Stimulated activated CD4-positive, alpha-beta T cell treated with anti-CD3 and anti-CD28 coated beads, Interleukin-15, amount 100 ng/mL, for 48 hours (primary cell): ENCODE measurements around the gene ARFGAP1.
"Not testable (repeated sequence)": the region's sequence is repeated elsewhere in the genome, so short reads cannot be mapped to it uniquely, and the experiment has no call there.

Source experiments
- DNase-seq, 2 donors: peaks; one replicate each; pipeline ENCODE4 v3.0.0-alpha.2; 2020; ENCODE audit warnings: low read depth in 2 of 2

The ARFGAP1 gene

GRCh38 chr20:63332488-63333240, 60.1 kb downstream of the ARFGAP1 start:
- no peak for DNase-seq

- DNase-seq: no peak
These were observed 60.7 kb downstream of the ARFGAP1 start for GRCh38 chr20:63333241-63333836.

GRCh38 chr20:63334356-63334755, 61.7 kb downstream of the ARFGAP1 start:
- no peak for DNase-seq

- DNase-seq: not testable (repeated sequence)
These were observed 62.4 kb downstream of the ARFGAP1 start for GRCh38 chr20:63335060-63335459.

- no peak for DNase-seq
These were observed 63.1 kb downstream of the ARFGAP1 start for GRCh38 chr20:63335711-63336110.

- DNase-seq: no peak
These were observed 63.7 kb downstream of the ARFGAP1 start for GRCh38 chr20:63336232-63336752.

- no peak for DNase-seq
These were observed 65.3 kb downstream of the ARFGAP1 start for GRCh38 chr20:63337786-63338420.
